Stimulated activated CD8-positive, alpha-beta memory T cell treated with anti-CD3 and anti-CD28 coated beads, Interleukin-12 subunit alpha, Interleukin-12 subunit beta, amount 100 ng/mL, for 24 hours (primary cell): ENCODE data around the gene IGSF10.

ENCODE experiments used
- DNase-seq: peaks from one replicate; pipeline ENCODE4 v3.0.0-alpha.2; 2020; ENCODE audit errors: extremely low read depth

The IGSF10 gene

DNA sequence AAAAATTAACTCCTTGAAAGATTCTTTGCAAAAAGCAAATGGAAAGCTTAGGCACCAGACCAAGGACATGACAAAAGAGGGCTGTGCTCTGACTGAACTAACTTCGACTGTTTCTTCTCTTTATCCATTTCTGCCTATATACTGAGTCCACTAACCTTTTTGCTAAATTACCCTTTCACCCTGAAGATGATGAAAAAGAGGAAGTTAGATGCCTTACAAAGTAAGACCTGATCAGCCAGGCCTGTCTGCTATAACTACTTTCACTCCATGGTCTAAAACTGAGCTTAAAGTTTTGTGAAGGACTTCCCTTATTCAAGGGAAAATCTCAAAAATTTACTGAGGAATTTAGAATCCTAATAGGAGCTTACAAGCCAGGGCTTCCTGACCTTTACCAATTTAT lies 6.2 kb upstream of the IGSF10 start:
- no peak for DNase-seq

DNA sequence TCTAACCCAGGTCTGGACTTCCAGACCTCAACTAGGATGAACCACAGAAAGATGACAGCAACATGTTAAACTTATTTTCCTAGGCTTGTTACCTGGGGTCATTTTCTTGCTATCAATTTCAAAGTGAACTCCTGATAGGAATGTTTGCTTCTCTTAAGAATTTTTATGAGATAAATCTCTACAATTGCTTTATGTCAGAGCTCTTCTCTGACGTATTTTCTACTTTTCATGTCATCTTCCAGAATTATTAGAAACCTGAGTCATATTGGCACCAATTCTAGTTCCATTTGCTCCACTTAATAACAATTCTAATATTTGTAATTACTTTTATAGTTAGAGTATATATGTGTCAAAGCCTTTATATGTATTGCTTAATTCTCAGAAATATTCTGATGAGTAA lies 2.1 kb upstream of the IGSF10 start:
- DNase-seq, result no peak

GRCh38 chr3:151462278-151462780 lies 1.5 kb upstream of the IGSF10 start:
- DNase-seq, result no peak

GRCh38 chr3:151460228-151460627 lies 633 bp downstream of the IGSF10 start:
- no peak for DNase-seq

DNA sequence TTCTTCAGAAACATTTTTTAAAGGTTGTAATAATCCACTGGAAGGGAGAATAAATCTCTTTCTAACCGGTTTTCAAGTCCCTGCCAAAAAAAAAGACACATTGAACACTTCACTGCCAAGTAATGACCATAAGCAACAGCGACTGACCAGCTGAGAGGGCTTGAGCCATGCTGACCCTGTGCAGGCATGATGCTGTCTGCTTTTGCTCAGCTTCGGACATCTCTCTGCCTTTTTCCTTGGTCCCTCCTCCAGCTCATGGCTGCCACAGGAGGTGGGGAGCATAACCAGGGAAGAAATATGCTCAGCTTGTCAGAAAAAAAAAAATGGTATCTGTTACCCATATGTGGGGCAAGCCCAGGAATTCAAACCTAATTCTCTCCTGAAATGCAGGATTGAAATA lies 1.5 kb downstream of the IGSF10 start:
- no peak for DNase-seq

- no peak for DNase-seq
Observed at GRCh38 chr3:151456065-151456464, 4.8 kb downstream of the IGSF10 start.

DNA sequence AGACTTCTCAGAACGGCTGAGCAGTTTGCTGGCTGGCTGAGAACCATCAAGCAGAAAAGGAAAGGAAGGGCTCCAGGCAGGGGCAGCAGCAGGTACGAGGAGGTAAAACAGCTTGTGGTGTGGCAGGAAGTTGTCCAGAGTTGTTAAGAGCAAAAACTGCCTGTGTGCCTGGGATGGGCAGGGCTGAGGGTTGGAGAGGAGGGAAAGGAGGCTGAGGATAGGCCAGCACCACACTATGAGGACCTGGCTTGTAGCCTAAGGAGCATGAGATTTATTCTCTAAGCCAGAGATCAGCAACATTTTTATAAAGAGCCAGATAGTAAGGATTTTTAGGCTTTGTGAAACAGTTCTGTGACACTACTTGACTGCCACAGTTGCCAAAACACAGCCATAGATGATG lies 8.0 kb downstream of the IGSF10 start:
- no peak for DNase-seq

GRCh38 chr3:151452368-151452767 lies 8.5 kb downstream of the IGSF10 start:
- DNase-seq, result no peak

GRCh38 chr3:151446002-151446340 lies 14.9 kb downstream of the IGSF10 start:
- DNase-seq, result no peak

DNA sequence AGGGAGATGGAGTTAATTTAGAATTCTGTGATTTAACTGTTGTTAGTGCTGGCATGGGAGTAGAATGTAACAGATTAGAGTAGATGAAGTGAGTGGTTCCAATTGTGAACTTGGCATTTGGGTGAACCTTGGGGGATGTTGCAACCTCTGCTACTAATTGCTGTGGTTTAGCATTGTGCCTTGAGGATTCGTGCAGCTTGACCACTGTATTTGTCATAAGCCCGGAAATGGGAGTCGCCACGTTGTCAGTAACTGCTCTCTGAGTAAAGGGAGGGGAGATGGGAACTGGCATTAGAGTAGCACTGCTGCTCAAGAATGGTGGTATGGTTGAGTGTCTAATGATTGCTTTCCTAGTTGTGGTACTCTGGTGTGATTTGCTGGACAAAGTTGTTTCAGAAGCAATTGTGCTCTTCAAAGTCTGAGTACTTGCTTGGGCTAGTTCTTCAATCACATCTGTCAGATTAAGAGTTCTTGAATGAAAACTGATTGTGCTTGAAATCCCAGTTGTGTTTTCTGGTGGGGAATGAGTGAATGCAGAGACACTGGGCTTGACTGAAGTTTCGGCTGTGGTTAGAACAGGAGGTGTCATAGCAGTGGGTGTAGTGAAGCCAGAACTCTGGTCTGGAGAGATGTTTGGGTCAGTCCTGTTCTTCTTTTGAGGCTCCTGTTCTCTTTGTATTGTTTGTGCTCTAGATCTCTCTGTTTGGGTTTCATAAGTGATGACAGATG lies 15.4 kb downstream of the IGSF10 start:
- no peak for DNase-seq

DNA sequence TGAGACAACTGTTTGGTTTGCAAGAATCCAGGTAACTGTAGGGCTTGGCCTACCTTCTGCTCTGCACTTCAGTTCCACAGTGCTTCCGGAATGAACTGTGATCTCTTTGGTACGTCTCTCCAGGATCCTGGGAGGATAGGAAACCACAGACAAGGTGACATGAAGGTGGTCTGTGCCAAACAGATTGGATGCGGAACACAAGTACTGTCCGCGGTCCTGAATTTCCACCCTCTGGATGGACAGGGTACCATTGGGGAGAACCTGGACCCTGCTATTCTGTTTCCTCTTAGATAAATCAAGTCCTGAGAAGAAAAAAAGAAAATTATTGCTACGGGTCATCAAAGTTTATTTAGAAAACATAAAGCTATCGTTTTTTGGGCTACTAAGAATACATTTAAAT lies 17.3 kb downstream of the IGSF10 start:
- no peak for DNase-seq

- DNase-seq, result no peak
Observed at GRCh38 chr3:151440940-151441339, 19.9 kb downstream of the IGSF10 start.

- no peak for DNase-seq
Observed at GRCh38 chr3:151439652-151440125, 21.2 kb downstream of the IGSF10 start.

- no peak for DNase-seq
Observed at GRCh38 chr3:151437906-151438305, 23.0 kb downstream of the IGSF10 start.

DNA sequence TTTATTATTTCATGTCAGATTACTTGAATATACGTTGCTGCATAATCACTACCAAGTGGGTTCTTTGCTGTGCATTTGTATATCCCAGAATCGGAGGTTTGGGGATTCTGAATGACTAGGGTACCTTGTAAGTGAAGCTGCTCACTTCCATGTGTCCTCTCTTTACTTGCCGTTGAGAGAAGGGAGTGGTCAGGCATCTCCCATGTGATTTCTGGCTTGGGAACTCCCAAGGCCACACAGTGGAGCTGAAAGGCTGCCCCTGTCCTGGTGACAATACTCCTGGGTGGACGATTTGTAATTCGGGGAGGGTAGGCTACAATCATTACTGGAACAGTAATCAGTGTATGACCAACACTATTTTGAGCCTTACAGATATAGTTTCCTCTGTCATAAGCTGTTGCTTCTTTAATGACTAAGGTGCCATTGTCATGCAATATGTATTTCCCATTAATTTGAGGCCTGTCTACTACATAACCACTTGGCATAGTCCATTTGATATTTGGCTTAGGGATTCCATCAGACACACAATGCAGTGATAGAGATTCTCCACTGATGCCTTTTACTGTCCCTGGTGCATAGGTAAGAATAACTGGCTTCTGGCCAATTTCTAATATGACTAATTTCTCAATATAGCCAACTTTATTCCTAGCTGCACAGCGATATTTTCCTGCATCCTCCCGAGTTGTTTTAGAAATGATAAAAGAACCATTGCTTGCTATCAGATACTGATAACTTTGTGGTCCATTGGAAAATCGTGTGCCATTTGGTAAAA lies 24.0 kb downstream of the IGSF10 start:
- DNase-seq, result no peak

GRCh38 chr3:151434151-151434890 lies 26.5 kb downstream of the IGSF10 start:
- DNase-seq, result no peak

DNA sequence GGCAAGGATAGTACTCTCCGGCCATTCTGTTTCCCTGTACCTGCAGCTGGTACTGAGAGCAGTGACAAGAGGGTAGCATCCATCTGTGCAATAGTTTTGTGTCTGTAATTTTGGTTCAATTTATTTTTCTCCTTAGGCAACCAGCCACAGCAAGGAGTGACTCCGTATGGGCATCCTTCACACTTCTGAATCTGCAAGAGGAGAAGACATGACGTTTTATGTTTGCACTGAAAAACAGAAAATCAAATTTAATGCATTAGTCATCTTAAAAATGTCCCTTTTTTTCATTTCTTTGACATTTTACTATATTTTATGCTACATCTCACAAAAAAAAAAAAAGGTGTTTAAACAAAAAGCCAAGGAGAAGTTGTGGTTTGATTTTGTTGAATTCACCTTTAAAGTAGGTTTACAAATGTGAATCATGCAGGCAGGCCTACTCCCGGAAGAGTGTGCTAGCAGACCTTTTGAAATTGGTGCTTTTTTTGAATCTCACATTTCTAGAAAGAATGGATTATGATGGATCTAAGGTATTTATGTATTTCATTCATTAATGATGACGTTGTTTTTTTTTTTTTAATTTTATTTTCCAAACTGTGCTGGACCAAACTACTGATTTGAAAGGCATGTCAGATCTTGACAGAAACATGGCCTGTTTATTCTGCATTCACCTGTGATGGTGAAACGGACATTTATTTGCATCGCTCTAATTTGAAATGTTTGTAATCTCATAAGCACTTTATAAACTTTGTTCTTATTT lies 28.1 kb downstream of the IGSF10 start:
- DNase-seq, result no peak

DNA sequence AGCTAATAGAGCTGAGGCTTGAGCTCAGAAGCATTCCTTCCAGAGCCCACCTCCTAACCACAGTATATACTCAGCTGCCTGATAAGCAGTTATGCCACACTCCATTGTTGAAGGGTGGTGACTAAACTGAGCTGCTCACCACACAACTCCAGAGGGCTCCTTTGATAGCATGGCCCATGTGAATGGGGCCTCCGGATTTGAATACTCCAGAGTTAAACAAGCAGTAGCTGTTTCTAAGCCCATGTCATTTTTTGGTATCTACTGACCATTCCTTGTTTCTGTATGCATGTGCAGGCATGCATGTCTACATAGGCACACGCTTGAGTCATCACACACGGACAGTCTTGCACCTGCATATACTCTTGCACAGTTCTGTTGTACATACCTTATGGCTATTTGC lies 28.9 kb downstream of the IGSF10 start:
- no peak for DNase-seq

DNA sequence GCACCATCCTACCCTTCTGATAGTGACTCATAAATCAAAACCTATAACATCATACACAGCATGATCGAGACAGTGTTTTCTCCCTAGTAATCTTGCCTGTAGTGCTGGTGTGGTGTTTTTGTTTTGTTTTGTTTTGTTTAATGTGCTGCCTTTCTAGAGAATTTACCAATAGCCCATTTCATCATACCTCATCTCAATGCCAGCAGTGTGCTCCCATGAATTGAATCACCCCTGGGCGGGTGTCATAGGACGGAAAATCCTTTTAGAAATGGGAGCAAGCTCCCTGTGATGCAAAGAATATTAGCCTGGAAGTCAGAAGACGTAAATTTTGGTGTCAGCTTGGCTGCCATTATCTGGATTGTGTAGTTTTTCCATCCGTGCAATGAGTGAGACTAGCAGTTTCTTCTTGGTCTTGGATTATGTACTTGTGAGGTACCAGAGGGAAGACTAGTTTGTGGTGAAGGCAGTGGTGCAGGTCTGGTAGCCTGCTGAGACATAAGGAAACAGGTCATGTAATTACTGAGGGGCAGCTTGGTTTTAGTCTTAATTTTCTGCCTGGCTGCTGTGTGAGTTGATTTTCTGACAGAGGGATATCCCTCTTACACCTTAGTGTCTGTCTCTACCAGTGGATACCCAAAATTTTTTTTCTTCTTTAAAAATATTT lies 29.9 kb downstream of the IGSF10 start:
- DNase-seq, result no peak

- DNase-seq, result no peak
Observed at GRCh38 chr3:151428386-151428785, 32.5 kb downstream of the IGSF10 start.

- DNase-seq, result no peak
Observed at GRCh38 chr3:151426341-151426657, 34.6 kb downstream of the IGSF10 start.
